ENCODE measurements around the gene HCLS1.
"Not testable (repeated sequence)": the region's sequence is repeated elsewhere in the genome, so short reads cannot be mapped to it uniquely, and the experiment has no call there.

The HCLS1 gene

GRCh38 chr3:121594850-121595249, 65.9 kb downstream of the HCLS1 start:
- no peak for DNase-seq

- DNase-seq = not testable (repeated sequence)
Measured at GRCh38 chr3:121593806-121594205, 66.9 kb downstream of the HCLS1 start.

- no peak for DNase-seq
Measured at GRCh38 chr3:121592856-121593702, 67.6 kb downstream of the HCLS1 start, which contains the start of gene FBXO40. FBXO40 (plus strand) TSS chr3:121593379; CDS start chr3:121620576, 27,197 bp downstream.

- DNase-seq = no peak
Measured at GRCh38 chr3:121584418-121584817, 76.3 kb downstream of the HCLS1 start.

GRCh38 chr3:121581691-121582090, 79.0 kb downstream of the HCLS1 start:
- DNase-seq = no peak

All from activated T-cell treated with anti-CD3 and anti-CD28 coated beads, Interleukin-2, amount 50 U/mL, for 48 hours (primary cell).